ENCODE measurements around the gene TTC32. TPM values are rescaled to one million over a fixed set of nuclear protein-coding genes. Genes with fewer than 3 reads are reported as not detected.

TTC32 gene
- total and polyA plus RNA-seq, 2 of the 4 experiments (the other 2 are of a cell fraction): 1.1 to 3.9 TPM

- CTCF ChIA-PET: no interaction called here
- Histone ChIP-seq H3K4me1 (ENCODE audit: control insufficient read depth, insufficient read depth, low read length) (peaks cover 7% of the 10 kb centered on the region), H2AK9ac (replicated peaks; ENCODE audit: low read depth, low read length, poor library complexity) (no peak overlapping the region), H3K79me1 (ENCODE audit: low read depth in 1 of 2, low read length in 2 of 2) (no peaks in the 10 kb centered on the region), H2BK15ac (ENCODE audit: low read depth, low read length) (no peak overlapping the region), H2BK5ac (ENCODE audit: low read depth, low read length, poor library complexity, severe bottlenecking) (no peak overlapping the region), H3K36me3 (ENCODE audit: control insufficient read depth, insufficient read depth, low read length) (no peaks in the 10 kb centered on the region), H4K8ac (ENCODE audit: low read depth in 2 of 2, low read length in 2 of 2) (no peak overlapping the region), H2AK5ac (ENCODE audit: low read depth, low read length) (no peak overlapping the region), H3K23ac (ENCODE audit: low read depth, low read length) (no peak overlapping the region), H4K5ac (ENCODE audit: low read depth, low read length) (no peak overlapping the region), H3K4ac (ENCODE audit: low read depth, low read length) (no peak overlapping the region), H2BK120ac (ENCODE audit: low read depth, low read length) (no peak overlapping the region), H3K9me1 (ENCODE audit: insufficient read depth, low read length) (peaks cover 19% of the 10 kb centered on the region), H2AFZ (replicated peaks; ENCODE audit: low read length, poor library complexity) (no peak overlapping the region), H3K14ac (replicated peaks; ENCODE audit: low read depth, low read length) (no peak overlapping the region), H3K4me3 (ENCODE audit: insufficient read depth, low read depth, low read length) (no peak overlapping the region), H3K27me3 (ENCODE audit: control insufficient read depth, insufficient read depth, low read length) (no peaks in the 10 kb centered on the region; the same call in 1 of the 2 replicates), H4K20me1 (ENCODE audit: insufficient read depth, low read length) (no peaks in the 10 kb centered on the region), H3K4me2 (ENCODE audit: low read depth, low read length) (no peak overlapping the region), H3K27ac (ENCODE audit: insufficient read depth, low read length) (no peak overlapping the region), H3K9me3 (ENCODE audit: control insufficient read depth, insufficient read depth, low read length) (no peaks in the 10 kb centered on the region), H3K18ac (ENCODE audit: low read depth, low read length) (no peak overlapping the region), H3K9ac (ENCODE audit: low read depth, low read length) (no peak overlapping the region), H3K56ac (ENCODE audit: extremely low read depth, insufficient read depth, low read length) (no peak overlapping the region), H2BK20ac (ENCODE audit: low read depth, low read length) (no peak overlapping the region), H4K91ac (ENCODE audit: insufficient read depth, low read depth, low read length) (no peak overlapping the region)
- dilution Hi-C loops (cut with HindIII; ENCODE audit: low sequenced_read_pairs, unreplicated experiment): no loop called here
- TF ChIP-seq CEBPB (IDR thresholded peaks at IDR 0.05; ENCODE audit: low read depth, low read length): no peak
- no peak for TF ChIP-seq RAD21 (IDR thresholded peaks at IDR 0.05; ENCODE audit: low read length)
- TF ChIP-seq MAFK (IDR thresholded peaks at IDR 0.05; ENCODE audit: low read depth, low read length): no peak
- no peak for TF ChIP-seq SMC3 (IDR thresholded peaks at IDR 0.05; ENCODE audit: low read depth, low read length)
- TF ChIP-seq FOS (IDR thresholded peaks at IDR 0.05; ENCODE audit: low read depth, low read length): no peak
- no peak for TF ChIP-seq BHLHE40 (IDR thresholded peaks at IDR 0.05; ENCODE audit: low read depth, low read length)
- TF ChIP-seq CTCF (conservative IDR thresholded peaks at IDR 0.05; ENCODE audit: low read depth, low read length): no peak
- TF ChIP-seq NFE2L2 (IDR thresholded peaks at IDR 0.05; ENCODE audit: low read depth, low read length): no peak
- no peak for TF ChIP-seq MXI1 (IDR thresholded peaks at IDR 0.05; ENCODE audit: borderline replicate concordance, low read depth, low read length)
- in situ Hi-C loops (cut with MboI; ENCODE audit: low sequenced_read_pairs): loop anchor here (10.0 kb wide), 2 partner anchors 171 to 1421 kb away; no protein-coding TSS in a partner anchor
- DNase-seq: no peak
- BruUV-seq (replicated peaks): no TSS peak
- intact Hi-C loops (cut with micrococcal nuclease): no loop called here
- 80% methylated on average over 1 of the region's 15 CpGs; no CpG with 5 or more reads in 1 of the 2 experiments for WGBS, 2 experiments (ENCODE audit: extremely low coverage in 2 of 2, insufficient read length in 1 of 2)
- ATAC-seq (ENCODE audit: low read depth): no peak
- POLR2A ChIA-PET (ENCODE audit: unreplicated experiment): no interaction called here
Observed at GRCh38 chr2:19855542-19856431, 46.0 kb downstream of the TTC32 start.

Measured in IMR-90 (cell line).